Suprapubic skin (tissue), 4 donors: ENCODE data around the gene ITM2B. TPM values are rescaled to one million over a fixed set of nuclear protein-coding genes. Genes with fewer than 3 reads are reported as not detected.
"Not testable (repeated sequence)": the region's sequence is repeated elsewhere in the genome, so short reads cannot be mapped to it uniquely, and the experiment has no call there.

ENCODE experiments used
- DNase-seq, 2 donors: peaks; one replicate each; pipeline ENCODE4 v3.0.0-alpha.2; 2019; ENCODE audit warnings: low spot score in 2 of 2
- H3K27ac ChIP-seq: fragments of 200-600 bp; sonication (generic); one replicate; pipeline ENCODE4 v1.5.1; 2019
- H3K27me3 ChIP-seq: fragments of 200-600 bp; sonication (generic); one replicate; pipeline ENCODE4 v1.5.1; 2019
- H3K36me3 ChIP-seq: fragments of 200-600 bp; sonication (generic); one replicate; pipeline ENCODE4 v1.5.1; 2019
- H3K4me1 ChIP-seq: fragments of 200-600 bp; sonication (generic); one replicate; pipeline ENCODE4 v1.5.1; 2019
- H3K4me3 ChIP-seq: fragments of 200-600 bp; sonication (generic); one replicate; pipeline ENCODE4 v1.5.1; 2019; ENCODE audit warnings: mild to moderate bottlenecking
- H3K9me3 ChIP-seq: fragments of 200-600 bp; sonication (generic); one replicate; pipeline ENCODE4 v1.5.1; 2019
- EP300 ChIP-seq: sonication (generic); formaldehyde crosslinking; IDR thresholded peaks from one replicate; pipeline ENCODE4 v1.6.1; 2017; ENCODE audit warnings: antibody characterized with exemption
- POLR2A ChIP-seq, 2 donors: fragments of 450-650 bp; IDR thresholded peaks; one replicate each; pipeline ENCODE4 v1.6.1; 2017; ENCODE audit warnings: antibody characterized with exemption in 2 of 2, mild to moderate bottlenecking in 2 of 2, moderate library complexity in 2 of 2
- POLR2AphosphoS5 ChIP-seq, 3 donors: sonication (generic); formaldehyde crosslinking; IDR thresholded peaks; one replicate each; pipeline ENCODE4 v1.6.1; 2017; ENCODE audit warnings: antibody characterized with exemption in 3 of 3
- WGBS: methylation state at CpG from one replicate; pipeline ENCODE4 v1.1.5; 2018; 5-methylcytosine and 5-hydroxymethylcytosine counted together
- total RNA-seq, 4 donors: library from RNA; depleted of rRNA; stranded (reverse); fragments of >200 nt; gene quantifications; one replicate each; pipeline ENCODE4 v1.1.0, GENCODE V29; 2016
- TF ChIP-seq, protein P1 (sequence below), 2 donors: fragments of 200-600 bp in 1 of 2; fragments of 450-650 bp in 1 of 2; sonication (generic) in 1 of 2; IDR thresholded peaks; one replicate each; pipeline ENCODE4 v1.5.1; 2016 to 2019; ENCODE audit warnings: antibody characterized with exemption in 2 of 2, mild to moderate bottlenecking in 1 of 2, moderate library complexity in 1 of 2

ITM2B gene
- total RNA-seq, 4 donors from 2014 or later = 511 to 726 (median 679) TPM

DNA sequence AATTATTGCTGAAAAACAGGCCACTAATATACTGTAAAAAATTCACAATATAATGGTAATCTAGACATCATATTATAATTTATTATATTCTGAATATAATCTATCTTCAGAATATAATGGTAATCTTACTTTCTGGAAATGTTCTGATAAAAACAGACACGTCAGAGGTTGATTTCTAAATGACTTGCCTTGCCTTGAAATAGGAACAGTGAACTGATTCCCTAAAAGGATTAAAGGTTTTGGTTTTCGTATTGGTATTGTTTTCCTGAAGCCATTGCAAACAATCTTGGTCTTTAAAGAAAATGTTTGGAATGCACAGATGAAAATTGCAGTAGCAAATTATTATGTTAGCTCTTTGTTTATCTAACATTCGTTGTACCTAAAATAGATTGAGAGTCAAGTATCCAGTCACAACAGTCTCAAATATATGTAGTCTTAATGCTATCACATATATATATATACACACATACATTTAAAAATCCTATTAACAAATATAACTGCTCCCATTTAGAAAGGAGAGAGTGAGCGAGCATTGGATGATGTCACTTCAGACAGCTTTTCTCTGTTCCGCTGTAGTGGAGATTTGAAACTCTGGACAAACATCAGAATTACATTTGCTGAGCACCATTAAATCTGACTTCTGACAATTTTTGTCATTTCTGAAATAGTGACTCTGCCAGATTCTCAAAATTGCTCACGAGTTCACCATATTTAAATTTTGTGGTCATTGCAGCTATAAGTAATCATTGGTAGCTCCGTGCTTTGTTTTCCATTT is 1.7 kb downstream of the ITM2B start:
- Histone ChIP-seq H3K36me3 (peaks cover 7% of the 10 kb centered on the region), H3K27me3 (no peaks in the 10 kb centered on the region), H3K27ac (peak overlapping the region; percentile 100), H3K4me3 (peak overlapping the region; percentile 99), H3K4me1 (peaks cover 71% of the 10 kb centered on the region), H3K9me3 (no peaks in the 10 kb centered on the region)
- 1% methylated on average over 7 of the region's 7 CpGs for WGBS
- no peak for DNase-seq
- no peak for TF ChIP-seq EP300
- TF ChIP-seq POLR2A (IDR thresholded peaks at IDR 0.05) = no peak
- TF ChIP-seq, protein P1, sequence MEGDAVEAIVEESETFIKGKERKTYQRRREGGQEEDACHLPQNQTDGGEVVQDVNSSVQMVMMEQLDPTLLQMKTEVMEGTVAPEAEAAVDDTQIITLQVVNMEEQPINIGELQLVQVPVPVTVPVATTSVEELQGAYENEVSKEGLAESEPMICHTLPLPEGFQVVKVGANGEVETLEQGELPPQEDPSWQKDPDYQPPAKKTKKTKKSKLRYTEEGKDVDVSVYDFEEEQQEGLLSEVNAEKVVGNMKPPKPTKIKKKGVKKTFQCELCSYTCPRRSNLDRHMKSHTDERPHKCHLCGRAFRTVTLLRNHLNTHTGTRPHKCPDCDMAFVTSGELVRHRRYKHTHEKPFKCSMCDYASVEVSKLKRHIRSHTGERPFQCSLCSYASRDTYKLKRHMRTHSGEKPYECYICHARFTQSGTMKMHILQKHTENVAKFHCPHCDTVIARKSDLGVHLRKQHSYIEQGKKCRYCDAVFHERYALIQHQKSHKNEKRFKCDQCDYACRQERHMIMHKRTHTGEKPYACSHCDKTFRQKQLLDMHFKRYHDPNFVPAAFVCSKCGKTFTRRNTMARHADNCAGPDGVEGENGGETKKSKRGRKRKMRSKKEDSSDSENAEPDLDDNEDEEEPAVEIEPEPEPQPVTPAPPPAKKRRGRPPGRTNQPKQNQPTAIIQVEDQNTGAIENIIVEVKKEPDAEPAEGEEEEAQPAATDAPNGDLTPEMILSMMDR (IDR thresholded peaks at IDR 0.05) = no peak
- no peak for TF ChIP-seq POLR2AphosphoS5 (IDR thresholded peaks at IDR 0.05)

DNA sequence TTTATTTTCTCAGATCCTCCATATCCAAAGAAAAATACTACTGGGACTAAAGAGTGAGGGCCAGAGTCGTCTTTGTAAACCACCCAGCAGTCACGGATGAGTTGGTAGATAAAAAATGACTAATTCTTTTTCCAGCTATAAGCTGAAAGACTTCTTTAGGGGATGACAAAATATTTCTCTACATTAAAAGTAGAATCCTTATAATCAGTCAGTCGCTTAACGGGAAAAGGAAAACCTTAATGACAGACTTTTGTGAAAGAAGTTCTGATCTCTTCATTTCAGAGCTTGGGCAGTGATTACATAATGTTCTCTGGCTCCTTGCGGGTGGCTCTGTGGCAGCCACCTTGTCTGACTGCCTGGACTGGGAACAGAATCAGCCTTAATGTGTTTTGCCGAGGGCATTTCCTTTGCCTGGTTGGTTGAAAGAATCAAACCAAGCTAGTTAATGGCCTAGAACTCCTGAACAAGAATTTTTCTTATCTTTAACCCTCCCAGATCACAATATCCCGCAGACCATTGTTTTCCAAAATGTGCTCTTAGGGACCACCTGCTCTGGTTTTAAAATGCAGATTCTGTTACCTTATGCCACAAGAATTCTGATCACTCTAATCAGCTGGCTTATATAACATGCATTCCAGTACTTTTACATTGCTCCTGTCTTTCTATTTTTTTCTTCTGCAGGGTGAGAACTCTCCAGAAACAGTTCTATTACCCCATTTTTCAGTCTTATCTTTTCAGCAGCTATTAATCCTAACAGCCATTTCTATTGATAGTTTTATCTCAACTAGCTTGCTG is 2.5 kb downstream of the ITM2B start:
- peaks cover 72% of the 10 kb centered on the region for H3K4me1 ChIP-seq
- DNase-seq = no peak
- H3K36me3 ChIP-seq = peaks cover 7% of the 10 kb centered on the region
- peak overlapping the region; percentile 99 for H3K4me3 ChIP-seq
- WGBS = 4% methylated on average over 7 of the region's 7 CpGs
- H3K27me3 ChIP-seq = no peaks in the 10 kb centered on the region
- peak overlapping the region; percentile 100 for H3K27ac ChIP-seq
- no peaks in the 10 kb centered on the region for H3K9me3 ChIP-seq
- TF ChIP-seq POLR2A (IDR thresholded peaks at IDR 0.05) (no peak), EP300 (no peak), POLR2AphosphoS5 (IDR thresholded peaks at IDR 0.05) (no peak)
- TF ChIP-seq, protein P1 (IDR thresholded peaks at IDR 0.05) = no peak

DNA sequence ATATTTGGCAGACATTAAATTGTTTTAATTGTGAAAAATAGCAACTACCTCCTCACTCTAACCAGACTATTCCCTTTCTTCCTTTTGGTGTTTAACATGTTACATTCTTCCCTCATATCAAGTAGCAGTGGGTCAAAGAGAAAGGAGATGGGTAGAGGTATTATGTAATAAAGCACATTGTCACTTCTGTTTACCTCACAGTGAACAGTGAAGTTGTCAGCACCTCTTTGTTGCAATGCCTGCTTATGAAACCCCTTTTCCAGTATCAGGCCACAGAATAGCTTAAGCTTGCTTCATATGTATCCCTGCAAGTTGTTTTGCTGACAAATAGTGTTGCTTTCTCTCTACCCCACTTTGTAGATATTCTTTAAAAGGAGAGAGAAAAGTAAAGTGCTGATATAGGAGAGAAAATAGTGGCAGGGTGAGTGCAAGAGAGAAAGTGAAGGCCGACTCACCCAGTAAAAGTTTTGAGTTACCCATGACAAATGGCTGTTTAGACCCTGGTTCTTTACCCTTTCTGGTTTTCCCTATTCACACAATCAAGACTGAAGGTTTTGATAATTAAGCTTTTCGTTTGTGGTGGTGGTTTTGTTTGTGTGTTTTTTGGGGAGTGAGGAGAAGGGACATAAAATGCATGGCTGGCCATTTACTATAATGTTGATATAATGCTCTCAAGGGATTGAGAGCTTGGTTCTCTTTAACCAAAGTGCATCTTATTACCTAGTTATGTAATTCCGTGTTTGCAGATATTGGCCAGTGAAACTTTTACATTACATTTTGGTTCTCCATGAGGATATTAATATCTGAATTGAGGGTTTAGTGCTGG is 3.7 kb downstream of the ITM2B start:
- DNase-seq = no peak
- Histone ChIP-seq H3K4me1 (peaks cover 73% of the 10 kb centered on the region), H3K4me3 (peak overlapping the region; percentile 99)

DNA sequence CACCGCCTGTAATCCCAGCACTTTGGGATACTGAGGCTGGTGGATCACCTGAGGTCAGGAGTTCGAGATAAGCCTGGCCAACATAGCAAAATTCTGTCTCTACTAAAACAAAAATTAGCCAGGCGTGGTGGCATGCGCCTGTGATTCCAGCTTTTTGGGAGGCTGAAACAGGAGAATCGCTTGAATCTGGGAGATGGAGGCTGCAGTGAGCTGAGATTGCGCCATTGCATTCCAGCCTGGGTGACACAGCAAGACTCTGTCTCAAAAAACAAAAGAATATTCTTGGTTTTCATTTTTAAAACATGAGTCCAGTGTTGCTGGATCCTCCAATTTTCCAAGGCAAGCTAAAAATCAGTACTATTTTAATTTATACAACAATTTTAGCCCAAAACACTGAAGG is 6.4 kb downstream of the ITM2B start:
- H3K27me3 ChIP-seq, H3K9me3 ChIP-seq, H3K27ac ChIP-seq, DNase-seq: not testable (repeated sequence)
- WGBS = 96% methylated on average over 6 of the region's 6 CpGs
- Histone ChIP-seq H3K4me1 (peaks cover 75% of the 10 kb centered on the region), H3K4me3 (peak overlapping the region; percentile 5), H3K36me3 (peaks cover 11% of the 10 kb centered on the region)

More for the DNA sequence above, 3.7 kb downstream of the ITM2B start:
- WGBS = 18% methylated on average over 3 of the region's 3 CpGs
- H3K9me3 ChIP-seq = no peaks in the 10 kb centered on the region
- peak in 1 of 3 donors; percentile 17 for TF ChIP-seq POLR2AphosphoS5 (IDR thresholded peaks at IDR 0.05)
- TF ChIP-seq, protein P1 (IDR thresholded peaks at IDR 0.05) = no peak
- H3K27me3 ChIP-seq = no peaks in the 10 kb centered on the region
- H3K36me3 ChIP-seq = peaks cover 11% of the 10 kb centered on the region
- H3K27ac ChIP-seq = peak overlapping the region; percentile 100

DNA sequence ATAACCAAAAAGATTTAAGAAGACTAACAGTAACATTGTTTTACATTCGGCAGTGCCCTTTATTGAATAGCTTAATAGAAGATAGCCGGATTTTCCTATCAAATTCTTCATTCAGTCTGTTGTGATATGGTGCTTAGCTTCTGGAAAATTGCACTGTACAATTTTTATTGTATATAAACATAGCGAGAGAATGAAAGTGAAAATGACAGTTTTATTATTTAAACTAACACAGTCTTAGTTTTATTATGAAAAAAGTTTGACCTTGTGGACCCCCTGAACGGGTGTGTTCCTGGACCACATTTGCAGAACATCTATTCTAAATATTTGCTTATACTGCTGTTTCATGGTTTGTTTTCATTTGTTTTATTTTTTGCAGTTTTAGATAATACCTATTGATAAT is 8.6 kb downstream of the ITM2B start:
- H3K4me1 ChIP-seq = peaks cover 67% of the 10 kb centered on the region
- no peak overlapping the region for H3K4me3 ChIP-seq
- no peak for DNase-seq
- peaks cover 11% of the 10 kb centered on the region for H3K36me3 ChIP-seq
- H3K27ac ChIP-seq = no peak overlapping the region
- no peaks in the 10 kb centered on the region for H3K27me3 ChIP-seq
- TF ChIP-seq EP300 (no peak), POLR2A (IDR thresholded peaks at IDR 0.05) (no peak)
- TF ChIP-seq, protein P1 (IDR thresholded peaks at IDR 0.05) = no peak
- 69% methylated on average over 4 of the region's 4 CpGs for WGBS
- H3K9me3 ChIP-seq = no peaks in the 10 kb centered on the region
